Activated CD8-positive, alpha-beta T cell treated with anti-CD3 and anti-CD28 coated beads for 36 hours (primary cell): ENCODE results near the gene ADGRE2. TPM values are rescaled to one million over a fixed set of nuclear protein-coding genes. Genes with fewer than 3 reads are reported as not detected.
"Not testable (repeated sequence)": the region's sequence is repeated elsewhere in the genome, so short reads cannot be mapped to it uniquely, and the experiment has no call there.

Experiments
- ATAC-seq: fragments of 200-7000 bp; cut with Tn5 transposase; one replicate; pipeline ENCODE4 v1.10.0; 2021; ENCODE audit warnings: mild to moderate bottlenecking, moderate library complexity
- CTCF ChIA-PET: fragments of 350-600 bp; sonication (Branson Sonifier 250); formaldehyde crosslinking; loops from one replicate; lab custom pipeline; 2021; ENCODE audit warnings: antibody characterized with exemption; lab: Charles Lee
- POLR2A ChIA-PET: fragments of 350-600 bp; sonication (Branson Sonifier 250); formaldehyde crosslinking; loops from one replicate; lab custom pipeline; 2021; ENCODE audit warnings: antibody characterized with exemption; lab: Charles Lee
- DNase-seq: peaks from one replicate; pipeline ENCODE4 v3.0.0-alpha.2; 2020
- H3K27ac Mint-ChIP-seq: one replicate; pipeline ENCODE4 v1.8.0; 2021; ENCODE audit warnings: mild to moderate bottlenecking, mixed read lengths
- H3K27me3 Mint-ChIP-seq: one replicate; pipeline ENCODE4 v1.8.0; 2021; ENCODE audit warnings: mixed read lengths
- H3K36me3 Mint-ChIP-seq: one replicate; pipeline ENCODE4 v1.8.0; 2021; ENCODE audit warnings: low read depth, mixed read lengths
- H3K4me1 Mint-ChIP-seq: one replicate; pipeline ENCODE4 v1.8.0; 2021; ENCODE audit warnings: low read depth, mixed read lengths
- H3K4me3 Mint-ChIP-seq: one replicate; pipeline ENCODE4 v1.8.0; 2021; ENCODE audit warnings: mild to moderate bottlenecking, moderate library complexity, mixed read lengths
- H3K9me3 Mint-ChIP-seq: one replicate; pipeline ENCODE4 v1.8.0; 2021; ENCODE audit warnings: mixed read lengths
- CTCF ChIP-seq: fragments of 200-600 bp; IDR thresholded peaks from one replicate; pipeline ENCODE4 v1.8.0; 2022; ENCODE audit warnings: antibody characterized with exemption, mild to moderate bottlenecking
- intact Hi-C: fragments of 100-400 bp; cut with micrococcal nuclease; formaldehyde crosslinking; loops from one replicate; pipeline ENCODE4 v1.10.0; 2022
- total RNA-seq, 2 experiments: library from RNA; stranded (reverse); gene quantifications; one replicate each; pipeline ENCODE4 v1.2.3, GENCODE V29; 2021

The ADGRE2 gene
- total RNA-seq, 2 experiments from 2014 or later = 0.43 to 0.83 TPM

DNA sequence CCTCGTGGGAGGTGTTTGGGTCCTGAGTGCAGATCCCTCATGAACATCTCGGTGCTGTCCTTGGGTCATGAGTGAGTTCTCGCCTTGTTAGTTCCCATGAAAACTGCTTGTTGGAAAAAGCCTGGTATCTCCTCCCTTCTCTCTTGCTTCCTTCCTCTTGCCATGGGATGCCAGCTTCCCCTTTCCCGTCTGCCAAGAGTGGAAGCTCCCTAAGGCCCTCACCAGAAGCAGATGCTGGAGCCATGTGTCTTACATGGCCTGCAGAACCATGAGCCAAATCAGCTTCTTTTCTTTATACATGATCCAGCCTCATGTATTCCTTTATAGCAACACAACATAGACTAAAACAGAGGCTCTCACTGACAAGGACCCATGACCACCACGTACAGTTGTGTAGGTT lies 8.2 kb downstream of the ADGRE2 start:
- ChIA-PET CTCF (interaction anchor here (0.7 kb wide), 1 partner anchor 199 kb away, joined by 3 read pairs; no protein-coding TSS in a partner anchor), POLR2A (no interaction called here)
- DNase-seq (no peak), ATAC-seq (no peak)
- intact Hi-C loops = no loop called here
- H3K36me3 Mint-ChIP-seq = no peaks in the 10 kb centered on the region
- peaks cover 4% of the 10 kb centered on the region for H3K27me3 Mint-ChIP-seq
- H3K4me1 Mint-ChIP-seq = no peaks in the 10 kb centered on the region
- TF ChIP-seq CTCF = no peak
- H3K4me3 Mint-ChIP-seq = no peak overlapping the region
- no peaks in the 10 kb centered on the region for H3K9me3 Mint-ChIP-seq
- H3K27ac Mint-ChIP-seq = no peak overlapping the region

DNA sequence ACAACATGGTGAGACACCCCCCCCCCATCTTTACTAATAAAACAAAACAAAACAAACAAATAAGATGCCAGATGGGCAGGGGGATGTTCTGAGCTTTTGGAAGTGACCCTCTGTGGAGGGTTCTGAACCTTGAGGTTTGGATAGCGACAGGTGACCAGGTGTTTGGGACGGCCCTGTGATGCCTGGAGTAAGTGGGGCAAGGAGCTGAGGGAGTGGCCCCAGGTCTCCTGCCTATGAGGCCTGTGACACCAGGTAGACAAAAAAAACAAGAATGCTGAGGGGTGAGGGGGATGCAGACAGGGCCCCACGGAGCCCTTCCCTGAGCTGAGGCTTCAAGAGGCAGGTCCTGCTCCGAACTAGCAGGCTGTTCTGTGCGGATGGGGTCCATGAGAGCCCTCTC lies 9.2 kb downstream of the ADGRE2 start:
- H3K4me3 Mint-ChIP-seq = no peak overlapping the region
- no peak for ATAC-seq
- intact Hi-C loops = no loop called here

GRCh38 chr19:14768001-14768400 lies 10.4 kb downstream of the ADGRE2 start:
- ATAC-seq = no peak
- no peak for TF ChIP-seq CTCF
- no peak overlapping the region for H3K4me3 Mint-ChIP-seq
- intact Hi-C loops = no loop called here
- peaks cover 4% of the 10 kb centered on the region for H3K27me3 Mint-ChIP-seq
- no peaks in the 10 kb centered on the region for H3K4me1 Mint-ChIP-seq
- no peak for DNase-seq
- H3K9me3 Mint-ChIP-seq = no peaks in the 10 kb centered on the region
- CTCF ChIA-PET = no interaction called here
- no peaks in the 10 kb centered on the region for H3K36me3 Mint-ChIP-seq
- POLR2A ChIA-PET = interaction anchor here (0.7 kb wide), 1 partner anchor 59 kb away, joined by 3 read pairs; no protein-coding TSS in a partner anchor
- H3K27ac Mint-ChIP-seq = no peak overlapping the region

More for the DNA sequence above, 9.2 kb downstream of the ADGRE2 start:
- CTCF ChIA-PET = no interaction called here
- Mint-ChIP-seq H3K4me1 (no peaks in the 10 kb centered on the region), H3K36me3 (no peaks in the 10 kb centered on the region), H3K27me3 (peaks cover 5% of the 10 kb centered on the region), H3K9me3 (no peaks in the 10 kb centered on the region), H3K27ac (no peak overlapping the region)
- DNase-seq = no peak
- TF ChIP-seq CTCF = no peak
- POLR2A ChIA-PET = no interaction called here

GRCh38 chr19:14767466-14767971 lies 10.8 kb downstream of the ADGRE2 start:
- Mint-ChIP-seq H3K4me3 (no peak overlapping the region), H3K36me3 (no peaks in the 10 kb centered on the region), H3K9me3 (no peaks in the 10 kb centered on the region), H3K27ac (no peak overlapping the region), H3K4me1 (no peaks in the 10 kb centered on the region), H3K27me3 (peaks cover 4% of the 10 kb centered on the region)
- ChIA-PET CTCF (no interaction called here), POLR2A (no interaction called here)
- intact Hi-C loops = no loop called here
- ATAC-seq = no peak
- no peak for DNase-seq
- no peak for TF ChIP-seq CTCF

DNA sequence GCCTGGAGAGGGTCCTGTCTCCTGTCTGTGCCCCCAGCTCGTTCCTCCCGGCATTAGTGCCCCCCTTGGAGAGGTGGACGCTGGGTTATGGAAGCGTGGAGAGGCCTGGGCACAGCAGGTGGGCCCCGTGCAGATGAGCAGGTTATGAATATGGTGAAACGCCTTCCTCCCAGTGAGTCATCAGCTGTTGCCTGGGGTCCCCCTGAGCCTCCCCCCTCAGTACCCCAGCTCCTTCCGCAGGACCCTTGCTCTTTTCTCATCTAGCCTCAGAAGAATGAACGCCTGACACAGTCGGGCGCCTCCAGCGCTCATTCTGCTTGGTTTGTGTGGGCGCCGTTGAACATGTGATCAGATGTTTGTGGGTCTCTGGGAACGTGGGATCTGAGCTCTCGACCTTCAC lies 12.5 kb downstream of the ADGRE2 start:
- H3K27ac Mint-ChIP-seq, POLR2A ChIA-PET, H3K4me1 Mint-ChIP-seq, CTCF ChIA-PET, ATAC-seq, H3K4me3 Mint-ChIP-seq, H3K36me3 Mint-ChIP-seq, DNase-seq, H3K27me3 Mint-ChIP-seq, H3K9me3 Mint-ChIP-seq, intact Hi-C loops: not testable (repeated sequence)

DNA sequence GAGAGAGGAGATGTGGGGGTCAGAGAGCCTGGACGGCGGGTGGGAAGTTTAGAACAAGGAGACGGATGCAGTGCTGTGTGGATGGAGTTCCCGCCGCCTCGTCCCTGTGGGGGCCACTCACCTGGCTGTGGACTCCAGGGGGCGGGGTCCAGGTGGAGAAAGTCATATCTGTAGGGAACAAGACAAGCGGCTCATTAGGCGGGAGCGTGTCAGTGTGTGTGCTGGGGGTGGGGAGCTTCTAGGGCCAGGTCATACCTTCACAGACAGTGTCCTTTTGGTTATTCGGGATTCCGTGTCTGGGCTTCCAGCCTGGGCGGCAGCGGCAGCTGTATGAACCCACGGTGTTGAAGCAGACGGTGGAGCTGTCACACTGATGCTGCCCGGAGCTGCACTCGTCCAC lies 13.0 kb downstream of the ADGRE2 start:
- DNase-seq, H3K27ac Mint-ChIP-seq, CTCF ChIA-PET, POLR2A ChIA-PET, ATAC-seq, H3K4me1 Mint-ChIP-seq, H3K9me3 Mint-ChIP-seq, H3K36me3 Mint-ChIP-seq, H3K27me3 Mint-ChIP-seq, H3K4me3 Mint-ChIP-seq, intact Hi-C loops: not testable (repeated sequence)
